Renal cortex interstitium (tissue), 11 donors: ENCODE results near the gene FAM47E. TPM values are rescaled to one million over a fixed set of nuclear protein-coding genes. Genes with fewer than 3 reads are reported as not detected.
A peak's percentile ranks its signal among the peaks of the same experiment; 100 is the strongest.
"Not testable (repeated sequence)": the region's sequence is repeated elsewhere in the genome, so short reads cannot be mapped to it uniquely, and the experiment has no call there.

Experiments
- DNase-seq, 11 donors: peaks; one replicate each; pipeline ENCODE4 v3.0.0-alpha.2; 2013; ENCODE audit warnings: low read depth in 9 of 11, low spot score in 4 of 11; ENCODE audit errors: extremely low read depth in 1 of 11
- polyA plus RNA-seq, 3 donors: library from polyadenylated mRNA; unstranded; fragments of 120-200 nt; gene quantifications; one replicate each; pipeline ENCODE4 v1.2.1, GENCODE V29; 2013; ENCODE audit not compliant: insufficient read length in 3 of 3

Gene FAM47E
- polyA plus RNA-seq, 3 donors, result 5.0 to 12.2 (median 9.2) TPM

GRCh38 chr4:76282941-76283689, 31.6 kb downstream of the FAM47E start:
- no peak for DNase-seq

- no peak for DNase-seq
Measured at GRCh38 chr4:76283900-76284299, 32.4 kb downstream of the FAM47E start.

- DNase-seq, result not testable (repeated sequence)
Measured at GRCh38 chr4:76287811-76288210, 36.3 kb downstream of the FAM47E start.

- DNase-seq, result no peak
Measured at GRCh38 chr4:76292730-76293129, 41.2 kb downstream of the FAM47E start.

- DNase-seq, result no peak
Measured at GRCh38 chr4:76293772-76294171, 42.3 kb downstream of the FAM47E start.

GRCh38 chr4:76296286-76296820, 44.8 kb downstream of the FAM47E start:
- no peak for DNase-seq

- no peak for DNase-seq
Measured at GRCh38 chr4:76298227-76298626, 46.7 kb downstream of the FAM47E start.

GRCh38 chr4:76300012-76300411, 48.5 kb downstream of the FAM47E start:
- no peak for DNase-seq

- DNase-seq, result peak in 1 of 11 donors; percentile 10
Measured at GRCh38 chr4:76301068-76301774, 49.7 kb downstream of the FAM47E start.

GRCh38 chr4:76301775-76302162, 50.2 kb downstream of the FAM47E start:
- no peak for DNase-seq

GRCh38 chr4:76302826-76303438, 51.4 kb downstream of the FAM47E start:
- DNase-seq, result no peak

GRCh38 chr4:76305033-76305687, 53.6 kb downstream of the FAM47E start:
- no peak for DNase-seq

GRCh38 chr4:76305971-76306881, 54.7 kb downstream of the FAM47E start, which contains the start of gene STBD1:
STBD1 (plus strand) TSS chr4:76306733; CDS start chr4:76306770, 37 bp downstream.
- DNase-seq, result peak in 9 of 11 donors; percentile 25 to 60 (median 50)

- DNase-seq, result peak in 5 of 11 donors; percentile 12 to 35 (median 22)
Measured at GRCh38 chr4:76306882-76307659, 55.5 kb downstream of the FAM47E start.

GRCh38 chr4:76307660-76308014, 56.1 kb downstream of the FAM47E start:
- no peak for DNase-seq

GRCh38 chr4:76308548-76308947, 57.0 kb downstream of the FAM47E start:
- no peak for DNase-seq

GRCh38 chr4:76309939-76310550, 58.5 kb downstream of the FAM47E start:
- no peak for DNase-seq
